NCI-H2196 (cell line): ENCODE measurements around the gene C1QL4.
"Not testable (repeated sequence)": the region's sequence is repeated elsewhere in the genome, so short reads cannot be mapped to it uniquely, and the experiment has no call there.

Source experiments
- DNase-seq: peaks from one replicate; lab custom pipeline; 2025; ENCODE audit not compliant: unreplicated experiment; lab: John Stamatoyannopoulos, UW

The C1QL4 gene

GRCh38 chr12:49282740-49283375, 54.1 kb downstream of the C1QL4 start:
- not testable (repeated sequence) for DNase-seq
